ENCODE results near the gene SCN2B. TPM values are rescaled to one million over a fixed set of nuclear protein-coding genes. Genes with fewer than 3 reads are reported as not detected.

SCN2B gene
- total RNA-seq, 2 donors from 2014 or later, result 0.07 TPM; not detected in 1

DNA sequence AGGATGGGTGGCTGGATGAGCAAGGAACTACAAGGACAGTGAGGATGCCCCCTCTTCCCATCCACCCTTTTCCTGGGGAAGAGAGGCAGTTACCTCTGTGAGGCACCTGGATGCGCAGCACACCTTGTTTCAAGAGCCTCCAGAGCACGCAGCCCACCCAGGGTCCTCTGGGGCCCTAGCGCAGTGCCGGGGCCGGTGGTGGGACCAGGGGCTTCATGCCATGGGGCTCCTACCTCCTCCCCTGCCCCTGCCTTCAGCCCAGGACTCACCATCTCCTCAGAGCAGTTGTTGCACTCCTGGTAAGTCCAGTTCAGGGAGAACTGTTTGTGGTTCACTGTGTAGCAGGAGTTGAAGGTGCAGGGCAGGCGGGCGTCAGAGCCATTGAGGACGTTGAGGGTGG is 8.1 kb downstream of the SCN2B start:
- Histone ChIP-seq H3K27me3 (replicated peaks; ENCODE audit: insufficient read depth) (no peaks in the 10 kb centered on the region), H3K9me3 (no peaks in the 10 kb centered on the region), H3K36me3 (no peaks in the 10 kb centered on the region), H3K4me1 (ENCODE audit: control insufficient read depth in 1 of 2, low read depth in 2 of 2) (peaks cover 0 to 7% of the 10 kb centered on the region in 2 donors), H3K4me3 (no peak overlapping the region), H3K27ac (no peak overlapping the region)
- TF ChIP-seq, protein P1, sequence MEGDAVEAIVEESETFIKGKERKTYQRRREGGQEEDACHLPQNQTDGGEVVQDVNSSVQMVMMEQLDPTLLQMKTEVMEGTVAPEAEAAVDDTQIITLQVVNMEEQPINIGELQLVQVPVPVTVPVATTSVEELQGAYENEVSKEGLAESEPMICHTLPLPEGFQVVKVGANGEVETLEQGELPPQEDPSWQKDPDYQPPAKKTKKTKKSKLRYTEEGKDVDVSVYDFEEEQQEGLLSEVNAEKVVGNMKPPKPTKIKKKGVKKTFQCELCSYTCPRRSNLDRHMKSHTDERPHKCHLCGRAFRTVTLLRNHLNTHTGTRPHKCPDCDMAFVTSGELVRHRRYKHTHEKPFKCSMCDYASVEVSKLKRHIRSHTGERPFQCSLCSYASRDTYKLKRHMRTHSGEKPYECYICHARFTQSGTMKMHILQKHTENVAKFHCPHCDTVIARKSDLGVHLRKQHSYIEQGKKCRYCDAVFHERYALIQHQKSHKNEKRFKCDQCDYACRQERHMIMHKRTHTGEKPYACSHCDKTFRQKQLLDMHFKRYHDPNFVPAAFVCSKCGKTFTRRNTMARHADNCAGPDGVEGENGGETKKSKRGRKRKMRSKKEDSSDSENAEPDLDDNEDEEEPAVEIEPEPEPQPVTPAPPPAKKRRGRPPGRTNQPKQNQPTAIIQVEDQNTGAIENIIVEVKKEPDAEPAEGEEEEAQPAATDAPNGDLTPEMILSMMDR (IDR thresholded peaks at IDR 0.05), result no peak
- ATAC-seq (ENCODE audit: insufficient number of reproducible peaks, low FRiP score, low read depth) (no peak), DNase-seq (ENCODE audit: low spot score) (no peak)

GRCh38 chr11:118167906-118168305 is 8.5 kb downstream of the SCN2B start:
- Histone ChIP-seq H3K4me1 (ENCODE audit: control insufficient read depth in 1 of 2, low read depth in 2 of 2) (peaks cover 0 to 7% of the 10 kb centered on the region in 2 donors), H3K27me3 (replicated peaks; ENCODE audit: insufficient read depth) (no peaks in the 10 kb centered on the region), H3K36me3 (no peaks in the 10 kb centered on the region), H3K27ac (no peak overlapping the region), H3K4me3 (no peak overlapping the region), H3K9me3 (no peaks in the 10 kb centered on the region)
- ATAC-seq (ENCODE audit: insufficient number of reproducible peaks, low FRiP score, low read depth) (no peak), DNase-seq (ENCODE audit: low spot score) (no peak)
- TF ChIP-seq, protein P1 (IDR thresholded peaks at IDR 0.05), result no peak

DNA sequence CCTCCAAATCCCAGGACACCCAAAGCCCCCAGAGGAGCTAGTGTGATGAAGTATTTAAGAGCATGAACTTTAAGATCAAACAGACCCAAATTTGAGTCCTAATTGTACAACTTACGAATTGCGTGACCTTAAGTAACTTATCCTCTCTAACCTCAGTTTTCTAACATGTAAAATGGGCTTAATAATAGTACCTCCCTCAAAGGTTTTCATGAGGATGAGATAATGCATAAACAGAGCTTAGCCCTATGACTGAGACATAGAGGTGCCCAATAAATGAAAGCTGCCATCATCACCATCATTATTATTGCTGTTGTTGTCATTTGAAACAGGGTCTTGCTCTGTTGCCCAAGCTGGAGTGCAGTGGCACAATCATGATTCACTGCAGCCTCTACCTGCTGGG is 9.2 kb downstream of the SCN2B start:
- Histone ChIP-seq H3K36me3 (no peaks in the 10 kb centered on the region), H3K27ac (no peak overlapping the region), H3K4me3 (no peak overlapping the region), H3K27me3 (replicated peaks; ENCODE audit: insufficient read depth) (no peaks in the 10 kb centered on the region), H3K9me3 (no peaks in the 10 kb centered on the region), H3K4me1 (ENCODE audit: control insufficient read depth in 1 of 2, low read depth in 2 of 2) (peaks cover 0 to 7% of the 10 kb centered on the region in 2 donors)
- ATAC-seq (ENCODE audit: insufficient number of reproducible peaks, low FRiP score, low read depth), result no peak
- TF ChIP-seq, protein P1 (IDR thresholded peaks at IDR 0.05), result no peak
- no peak for DNase-seq (ENCODE audit: low spot score)

DNA sequence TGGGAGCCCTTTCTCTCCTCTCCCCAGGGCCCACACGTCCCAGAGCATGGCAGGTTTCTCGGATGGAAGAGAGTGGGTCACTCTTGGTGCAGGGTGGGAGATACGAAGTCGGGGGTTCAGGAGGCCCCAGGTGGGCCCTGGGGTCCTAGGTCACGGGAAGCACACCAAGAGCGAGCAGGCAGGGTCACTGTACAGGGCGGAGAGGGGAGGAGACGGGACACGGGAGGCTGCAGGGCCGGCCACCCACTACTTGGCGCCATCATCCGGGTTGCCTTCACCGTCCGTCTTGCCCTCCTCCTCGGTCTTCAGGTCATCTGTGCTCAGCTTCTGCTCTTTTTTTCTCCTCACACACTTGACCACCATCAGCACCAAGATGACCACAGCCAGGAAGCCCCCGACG is 9.8 kb downstream of the SCN2B start:
- Histone ChIP-seq H3K36me3 (no peaks in the 10 kb centered on the region), H3K9me3 (no peaks in the 10 kb centered on the region), H3K27me3 (replicated peaks; ENCODE audit: insufficient read depth) (no peaks in the 10 kb centered on the region), H3K4me1 (ENCODE audit: control insufficient read depth in 1 of 2, low read depth in 2 of 2) (peaks cover 0 to 4% of the 10 kb centered on the region in 2 donors), H3K4me3 (no peak overlapping the region), H3K27ac (no peak overlapping the region)
- ATAC-seq (ENCODE audit: insufficient number of reproducible peaks, low FRiP score, low read depth) (no peak), DNase-seq (ENCODE audit: low spot score) (no peak)
- TF ChIP-seq, protein P1 (IDR thresholded peaks at IDR 0.05), result no peak

- no peak overlapping the region for H3K27ac ChIP-seq
Measured at GRCh38 chr11:118164885-118165284, 11.6 kb downstream of the SCN2B start.

More at GRCh38 chr11:118164885-118165284, 11.6 kb downstream of the SCN2B start:
- no peak overlapping the region for H3K4me3 ChIP-seq
- TF ChIP-seq, protein P1 (IDR thresholded peaks at IDR 0.05), result no peak
- H3K9me3 ChIP-seq, result no peaks in the 10 kb centered on the region
- no peaks in the 10 kb centered on the region for H3K36me3 ChIP-seq
- ATAC-seq (ENCODE audit: insufficient number of reproducible peaks, low FRiP score, low read depth) (no peak), DNase-seq (ENCODE audit: low spot score) (no peak)
- no peaks in the 10 kb centered on the region for H3K27me3 ChIP-seq (replicated peaks; ENCODE audit: insufficient read depth)
- no peaks in the 10 kb centered on the region for H3K4me1 ChIP-seq (ENCODE audit: control insufficient read depth in 1 of 2, low read depth in 2 of 2)
